GM18951 (cell line): ENCODE results near the gene REV3L.

Experiments
- POLR2A ChIP-seq: IDR thresholded peaks from 4 replicates; pipeline ENCODE4 v1.6.1; 2011; ENCODE audit warnings: mild to moderate bottlenecking; ENCODE audit not compliant: insufficient read length, insufficient read depth; ENCODE audit errors: extremely low read depth
- in situ Hi-C: fragments of 300-500 bp; cut with MboI; formaldehyde crosslinking; loops from one replicate; pipeline ENCODE4 v1.12.0; 2022; ENCODE audit warnings: low sequenced_read_pairs, mixed read lengths, inconsistent platforms; ENCODE audit not compliant: unreplicated experiment

The REV3L gene

GRCh38 chr6:111484633-111484930, 1.6 kb upstream of the REV3L start:
- in situ Hi-C loops, result no loop called here
- TF ChIP-seq POLR2A, result no peak

GRCh38 chr6:111483736-111484632, 966 bp upstream of the REV3L start:
- TF ChIP-seq POLR2A, result peak; percentile 99
- in situ Hi-C loops, result no loop called here

GRCh38 chr6:111482188-111482958, 645 bp downstream of the REV3L start:
- in situ Hi-C loops, result no loop called here
- peak; percentile 39 for TF ChIP-seq POLR2A

GRCh38 chr6:111481836-111482187, 1.2 kb downstream of the REV3L start:
- TF ChIP-seq POLR2A, result no peak
- in situ Hi-C loops, result no loop called here

- no peak for TF ChIP-seq POLR2A
- in situ Hi-C loops, result no loop called here
These were observed 1.8 kb downstream of the REV3L start for GRCh38 chr6:111480988-111481822.

GRCh38 chr6:111478749-111479148, 4.3 kb downstream of the REV3L start:
- in situ Hi-C loops, result loop anchor here (10.0 kb wide), 1 partner anchor 204 kb away; no protein-coding TSS in a partner anchor
- TF ChIP-seq POLR2A, result no peak

- no peak for TF ChIP-seq POLR2A
- in situ Hi-C loops, result loop anchor here (10.0 kb wide), 1 partner anchor 203 kb away; no protein-coding TSS in a partner anchor
These were observed 4.9 kb downstream of the REV3L start for GRCh38 chr6:111478064-111478476.

- in situ Hi-C loops, result loop anchor here (10.0 kb wide), 1 partner anchor 203 kb away; no protein-coding TSS in a partner anchor
- no peak for TF ChIP-seq POLR2A
These were observed 5.5 kb downstream of the REV3L start for GRCh38 chr6:111477481-111477938.

GRCh38 chr6:111476061-111476460, 7.0 kb downstream of the REV3L start:
- in situ Hi-C loops, result loop anchor here (10.0 kb wide), 1 partner anchor 201 kb away; no protein-coding TSS in a partner anchor

- in situ Hi-C loops, result loop anchor here (10.0 kb wide), 1 partner anchor 200 kb away; no protein-coding TSS in a partner anchor
These were observed 8.2 kb downstream of the REV3L start for GRCh38 chr6:111474771-111475170.

GRCh38 chr6:111474106-111474505, 8.9 kb downstream of the REV3L start:
- no peak for TF ChIP-seq POLR2A
- in situ Hi-C loops, result loop anchor here (10.0 kb wide), 1 partner anchor 199 kb away; no protein-coding TSS in a partner anchor

More at GRCh38 chr6:111474771-111475170, 8.2 kb downstream of the REV3L start:
- no peak for TF ChIP-seq POLR2A

- in situ Hi-C loops, result loop anchor here (10.0 kb wide), 1 partner anchor 198 kb away; no protein-coding TSS in a partner anchor
- no peak for TF ChIP-seq POLR2A
These were observed 10.0 kb downstream of the REV3L start for GRCh38 chr6:111472933-111473435.

- TF ChIP-seq POLR2A, result no peak
- in situ Hi-C loops, result loop anchor here (10.0 kb wide), 1 partner anchor 197 kb away; no protein-coding TSS in a partner anchor
These were observed 11.1 kb downstream of the REV3L start for GRCh38 chr6:111471958-111472357.

- in situ Hi-C loops, result loop anchor here (10.0 kb wide), 1 partner anchor 197 kb away; no protein-coding TSS in a partner anchor
- TF ChIP-seq POLR2A, result no peak
These were observed 11.5 kb downstream of the REV3L start for GRCh38 chr6:111471533-111471932.
